Measurements from ENCODE around the gene OR9A2.

- TF ChIP-seq CTCF (IDR thresholded peaks at IDR 0.05; ENCODE audit: low read depth, low read length) (no peak), EZH2phosphoT487 (IDR thresholded peaks at IDR 0.05; ENCODE audit: low read depth) (no peak)
Measured at GRCh38 chr7:142999793-143000192, 27.1 kb downstream of the OR9A2 start.

Data from OCI-LY3 (cell line).